NOMO-1 (cell line): ENCODE results near the gene C6orf52.
A peak's percentile ranks its signal among the peaks of the same experiment; 100 is the strongest.
"Not testable (repeated sequence)": the region's sequence is repeated elsewhere in the genome, so short reads cannot be mapped to it uniquely, and the experiment has no call there.

Source experiments
- DNase-seq, 2 experiments: peaks; one replicate each; lab custom pipeline; 2025; ENCODE audit not compliant: unreplicated experiment in 2 of 2; lab: John Stamatoyannopoulos, UW

Gene C6orf52

DNA sequence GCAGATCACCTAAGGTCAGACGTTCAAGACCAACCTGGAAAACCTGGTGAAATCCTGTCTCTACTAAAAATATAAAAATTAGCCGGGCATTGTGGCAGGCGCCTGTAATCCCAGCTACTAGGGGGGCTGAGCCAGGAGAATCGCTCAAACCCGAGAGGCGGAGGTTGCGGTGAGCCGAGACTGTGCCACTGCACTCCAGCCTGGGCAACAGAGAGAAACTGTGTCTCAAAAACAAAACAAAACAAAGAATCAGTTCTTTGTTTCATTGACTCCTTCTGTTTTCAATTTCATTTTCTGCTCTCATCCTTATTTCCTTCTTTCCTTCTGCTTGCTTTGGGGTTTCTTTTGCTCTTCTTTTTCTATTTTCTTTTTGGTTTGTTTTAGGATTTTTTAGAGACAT lies 19.5 kb upstream of the C6orf52 start:
- DNase-seq: no peak

GRCh38 chr6:10696655-10697054 lies 2.2 kb upstream of the C6orf52 start:
- no peak for DNase-seq

- DNase-seq: no peak
Measured at GRCh38 chr6:10695086-10695657, 756 bp upstream of the C6orf52 start.

- DNase-seq: no peak
Measured at GRCh38 chr6:10692965-10693538, 1.4 kb downstream of the C6orf52 start.

DNA sequence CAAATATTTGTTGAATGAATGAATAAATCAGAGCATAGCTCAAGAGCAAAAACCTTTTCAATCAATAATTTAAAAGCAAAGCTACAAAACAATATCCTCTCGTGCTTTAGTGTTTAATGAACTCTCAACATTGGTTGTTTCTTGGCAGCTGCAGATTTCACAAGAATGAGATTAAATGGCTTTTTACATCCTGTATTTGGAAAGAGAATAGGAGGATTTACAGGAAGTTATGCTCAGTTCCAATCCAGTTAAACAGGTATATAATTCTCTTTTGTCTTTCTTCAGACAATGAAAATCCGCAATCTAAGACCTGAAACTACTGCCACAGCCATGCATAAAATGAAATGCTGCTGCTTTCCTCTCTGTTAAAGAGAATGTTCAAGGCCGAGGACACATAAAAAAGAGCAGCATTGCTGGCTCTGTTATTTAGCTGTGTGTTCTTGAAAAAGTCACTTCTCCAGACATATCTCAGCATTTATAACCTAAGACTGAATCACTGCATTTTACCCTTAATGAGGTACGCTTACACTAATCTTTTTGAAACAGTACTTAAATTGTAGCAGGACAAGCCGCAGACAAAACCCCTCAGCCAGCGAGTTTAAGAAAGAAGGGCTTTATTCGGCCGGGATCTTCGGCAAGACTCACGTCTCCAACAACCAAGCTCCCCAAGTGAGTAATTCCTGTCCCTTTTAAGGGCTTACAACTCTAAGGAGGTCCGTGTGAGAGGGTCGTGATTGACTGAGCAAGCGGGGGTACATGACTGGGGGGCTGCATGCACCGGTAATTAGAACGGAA lies 3.6 kb downstream of the C6orf52 start:
- peak; percentile 24 to 73 for DNase-seq

- no peak for DNase-seq
Measured at GRCh38 chr6:10687582-10687981, 6.8 kb downstream of the C6orf52 start.

DNA sequence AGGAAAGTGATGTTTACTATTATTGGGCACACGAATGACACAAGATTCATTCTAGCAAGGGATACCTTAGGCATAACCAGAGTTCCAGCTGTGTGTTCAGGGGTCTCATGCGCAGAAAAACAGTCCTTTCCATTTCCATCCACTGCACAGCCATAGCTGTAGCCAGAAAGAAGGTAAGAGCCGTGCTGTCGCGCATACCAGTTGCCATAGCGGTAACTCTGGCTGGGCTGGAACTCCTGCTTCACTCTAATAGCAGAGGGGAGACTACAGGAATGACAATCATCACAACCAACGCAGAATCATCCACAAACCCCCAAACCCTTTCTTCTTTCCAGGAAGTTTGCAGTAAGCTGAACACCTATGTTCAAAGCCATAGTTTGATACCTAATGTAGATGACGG lies 7.5 kb downstream of the C6orf52 start:
- no peak for DNase-seq

GRCh38 chr6:10685092-10685915 lies 9.1 kb downstream of the C6orf52 start:
- DNase-seq: no peak

DNA sequence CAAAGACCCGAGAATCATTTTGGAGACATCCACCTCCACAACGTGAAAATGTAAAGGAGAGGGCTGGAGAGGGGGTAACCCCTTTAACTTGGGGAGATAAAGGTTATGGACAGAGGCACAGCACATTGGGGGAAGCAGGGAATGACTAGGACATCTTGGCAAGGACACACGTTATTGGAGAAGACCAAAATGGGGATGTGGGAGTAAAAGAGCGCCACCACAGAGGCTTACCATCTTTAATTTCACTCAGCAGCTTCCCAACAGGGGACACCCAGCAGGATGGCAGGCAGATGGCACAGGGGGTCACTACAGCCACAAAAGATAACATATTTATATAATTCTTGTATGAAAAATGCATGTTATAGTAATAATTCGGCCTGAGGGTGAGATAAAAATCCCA lies 9.8 kb downstream of the C6orf52 start:
- no peak for DNase-seq

GRCh38 chr6:10682355-10682988 lies 11.9 kb downstream of the C6orf52 start:
- DNase-seq: no peak

DNA sequence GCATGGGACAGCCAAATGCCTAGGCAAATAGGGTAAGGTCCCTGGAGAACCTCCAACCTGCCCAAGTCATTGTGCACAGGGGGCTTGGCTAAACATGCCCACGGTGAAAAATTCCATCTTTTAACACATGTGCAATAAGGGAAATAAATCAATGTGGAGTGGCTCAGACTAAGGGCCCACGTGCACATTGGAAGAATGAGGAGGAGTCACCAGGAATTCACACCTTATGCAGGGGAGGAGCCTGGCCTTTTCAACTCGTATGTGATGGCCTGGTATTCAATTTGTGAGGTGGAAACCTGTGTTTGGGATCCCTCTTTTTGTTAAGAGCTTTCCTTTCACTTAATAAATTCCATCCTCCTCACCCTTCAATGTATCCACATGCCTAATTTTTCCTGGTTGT lies 12.6 kb downstream of the C6orf52 start:
- DNase-seq: no peak

DNA sequence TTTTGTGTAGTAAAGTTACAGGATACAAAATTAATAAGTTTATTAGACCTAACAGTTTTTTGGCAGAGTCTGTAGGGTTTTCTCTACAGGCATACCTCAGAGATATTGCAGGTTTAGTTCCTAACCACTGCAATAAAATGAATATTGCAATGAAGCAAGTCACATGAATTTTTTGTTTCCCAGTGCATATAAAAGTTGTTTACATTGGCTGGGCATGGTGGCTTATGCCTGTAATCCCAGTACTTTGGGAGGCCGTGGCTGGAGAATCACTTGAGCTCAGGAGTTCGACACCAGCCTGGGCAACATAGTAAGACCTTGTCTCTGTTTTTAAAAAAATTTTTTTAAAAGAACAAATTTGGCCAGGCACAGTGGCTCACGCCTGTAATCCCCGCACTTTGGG lies 16.0 kb downstream of the C6orf52 start:
- DNase-seq: no peak

DNA sequence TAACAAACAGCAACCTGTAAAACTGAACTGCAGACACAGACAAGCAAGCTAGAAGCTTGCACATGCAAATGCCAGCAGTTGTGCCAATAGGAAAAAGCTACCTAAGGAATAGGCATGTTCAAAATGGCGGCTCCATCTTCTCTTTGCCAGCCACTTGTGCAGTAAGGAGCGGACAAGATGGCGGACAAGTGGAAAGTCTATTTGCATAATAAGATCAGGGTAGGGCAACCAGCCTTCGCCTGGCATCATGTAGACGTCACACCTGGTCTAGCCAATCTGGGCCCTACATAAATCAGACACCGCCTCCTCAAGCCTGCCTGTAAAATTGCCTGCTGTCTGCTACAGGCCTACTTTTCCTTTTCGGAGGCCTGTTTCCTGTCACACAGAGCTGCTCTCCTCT lies 18.0 kb downstream of the C6orf52 start:
- DNase-seq: no peak

GRCh38 chr6:10668126-10668917 lies 26.1 kb downstream of the C6orf52 start:
- DNase-seq: no peak

GRCh38 chr6:10665595-10665994 lies 28.8 kb downstream of the C6orf52 start:
- not testable (repeated sequence) for DNase-seq

- no peak for DNase-seq
Measured at GRCh38 chr6:10662742-10663141, 31.7 kb downstream of the C6orf52 start.

GRCh38 chr6:10662207-10662606 lies 32.2 kb downstream of the C6orf52 start:
- DNase-seq: no peak

DNA sequence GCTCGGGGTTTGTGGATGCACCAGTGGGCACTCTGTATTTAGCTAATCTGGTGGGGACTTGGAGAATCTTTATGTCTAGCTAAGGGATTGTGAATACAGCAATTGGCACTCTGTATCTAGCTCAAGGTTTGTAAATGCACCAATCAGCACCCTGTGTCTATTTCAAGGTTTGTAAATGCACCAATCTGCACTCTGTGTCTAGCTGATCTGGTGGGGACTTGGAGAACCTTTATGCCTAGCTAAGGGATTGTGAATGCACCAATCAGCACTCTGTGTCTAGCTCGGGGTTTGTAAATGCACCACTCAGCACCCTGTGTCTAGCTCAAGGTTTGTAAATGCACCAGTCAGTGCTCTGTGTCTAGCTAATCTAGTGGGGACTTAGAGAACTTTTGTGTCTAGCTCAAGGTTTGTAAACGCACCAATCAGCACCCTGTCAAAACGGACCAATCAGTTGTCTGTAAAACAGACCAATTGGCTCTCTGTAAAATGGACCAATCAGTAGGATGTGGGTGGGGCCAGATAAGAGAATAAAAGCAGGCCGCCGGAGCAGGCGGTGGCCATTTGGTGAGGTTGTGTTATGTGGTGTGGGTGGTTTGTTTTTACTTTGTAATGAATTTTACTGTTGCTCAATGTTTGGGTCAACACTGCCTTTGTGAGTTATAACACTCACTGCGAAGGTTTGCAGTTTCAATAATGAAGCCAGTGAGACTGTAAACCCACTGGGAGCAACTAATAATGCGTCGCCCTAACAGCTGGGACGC lies 33.8 kb downstream of the C6orf52 start:
- DNase-seq: not testable (repeated sequence)

DNA sequence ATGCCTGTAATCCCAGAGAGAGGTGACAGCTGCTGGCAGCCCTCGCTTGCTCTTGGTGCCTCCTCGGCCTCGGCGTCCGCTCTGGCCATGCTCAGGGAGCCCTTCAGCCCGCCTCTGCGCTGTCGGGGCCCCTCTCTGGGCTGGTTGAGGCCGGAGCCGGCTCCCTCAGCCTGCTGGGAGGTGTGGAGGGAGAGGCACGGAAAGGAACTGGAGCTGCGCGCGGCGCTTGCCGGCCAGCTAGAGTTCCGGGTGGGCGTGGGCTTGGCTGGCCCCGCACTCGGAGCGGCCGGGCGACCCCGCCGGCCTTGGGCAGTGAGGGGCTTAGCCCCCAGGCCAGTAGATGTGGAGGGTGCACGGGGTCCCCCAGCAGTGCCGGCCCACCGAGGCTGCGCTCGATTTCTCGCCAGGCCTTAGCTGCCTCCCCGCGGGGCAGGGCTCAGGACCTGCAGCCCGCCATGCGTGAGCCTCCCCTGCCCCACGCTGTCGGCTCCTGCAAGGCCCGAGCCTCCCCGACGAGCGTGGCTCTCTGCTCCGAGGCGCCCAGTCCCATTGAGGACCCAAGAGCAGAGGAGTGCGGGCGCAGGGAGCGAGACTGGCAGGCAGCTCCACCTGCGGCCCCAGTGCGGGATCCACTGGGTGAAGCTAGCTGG lies 34.6 kb downstream of the C6orf52 start:
- peak; percentile 18 to 20 for DNase-seq
